CD14-positive monocyte (primary cell): ENCODE measurements around the gene LENG9. TPM values are rescaled to one million over a fixed set of nuclear protein-coding genes. Genes with fewer than 3 reads are reported as not detected.

Experiments used
- DNase-seq, 3 donors: peaks; one replicate each; pipeline ENCODE4 v3.0.0-alpha.2; 2011 to 2022
- H2AFZ ChIP-seq: 2 replicates; pipeline ENCODE4 v1.6.0; 2012; ENCODE audit warnings: mild to moderate bottlenecking, low read depth, low read length, inconsistent platforms; ENCODE audit not compliant: insufficient read depth, poor library complexity, severe bottlenecking
- H3K27ac ChIP-seq, 2 donors: 1 replicate in 1 of 2; 2 replicates in 1 of 2; pipeline ENCODE4 v1.5.1; 2012 to 2013; ENCODE audit warnings: low read length in 2 of 2, control low read depth in 1 of 2, inconsistent platforms in 1 of 2, low read depth in 1 of 2, mild to moderate bottlenecking in 1 of 2
- H3K27me3 ChIP-seq, 2 donors: one replicate each; pipeline versions ENCODE4 v1.6.0 to v1.6.1; 2011 to 2013; ENCODE audit warnings: low read length in 2 of 2; ENCODE audit not compliant: control insufficient read depth in 2 of 2, insufficient read depth in 2 of 2
- H3K36me3 ChIP-seq, 2 donors: replicated peaks in 1 of 2; 1 replicate in 1 of 2; 2 replicates in 1 of 2; pipeline versions ENCODE4 v1.5.1 to v1.6.1; 2012 to 2013; ENCODE audit warnings: low read length in 2 of 2, control low read depth in 1 of 2, inconsistent platforms in 1 of 2, mild to moderate bottlenecking in 1 of 2; ENCODE audit not compliant: insufficient read depth in 2 of 2, control insufficient read depth in 1 of 2
- H3K4me1 ChIP-seq, 2 donors: 1 replicate in 1 of 2; 2 replicates in 1 of 2; pipeline versions ENCODE4 v1.5.1 to v1.6.1; 2012 to 2013; ENCODE audit warnings: low read length in 2 of 2, control low read depth in 1 of 2, inconsistent platforms in 1 of 2, mild to moderate bottlenecking in 1 of 2, moderate library complexity in 1 of 2; ENCODE audit not compliant: insufficient read depth in 2 of 2, control insufficient read depth in 1 of 2
- H3K4me2 ChIP-seq: replicated peaks from 2 replicates; pipeline ENCODE3; 2012; ENCODE audit warnings: low read length, moderate library complexity, mild to moderate bottlenecking; ENCODE audit not compliant: poor library complexity, severe bottlenecking; ENCODE audit errors: extremely low read depth
- H3K4me3 ChIP-seq, 3 experiments: fragments of 200-600 bp in 1 of 3; sonication (generic) in 1 of 3; replicated peaks in 1 of 3; 1 replicate in 2 of 3; 2 replicates in 1 of 3; pipeline ENCODE4 v1.5.1; 2011 to 2013; ENCODE audit warnings: low read length in 3 of 3, mild to moderate bottlenecking in 3 of 3, control low read depth in 2 of 3, low read depth in 2 of 3, inconsistent platforms in 1 of 3, moderate library complexity in 1 of 3
- H3K79me2 ChIP-seq: 2 replicates; pipeline ENCODE4 v1.6.0; 2012; ENCODE audit warnings: mild to moderate bottlenecking, control low read depth, inconsistent platforms, low read length, moderate library complexity; ENCODE audit not compliant: insufficient read depth
- H3K9ac ChIP-seq: 2 replicates; pipeline ENCODE4 v1.6.0; 2017; ENCODE audit warnings: low read length, mild to moderate bottlenecking; ENCODE audit not compliant: insufficient read depth, poor library complexity, severe bottlenecking
- H3K9me3 ChIP-seq, 2 donors: replicated peaks in 1 of 2; 1 replicate in 1 of 2; 2 replicates in 1 of 2; pipeline versions ENCODE4 v1.5.1 to v1.6.1; 2012 to 2013; ENCODE audit warnings: low read length in 2 of 2, control low read depth in 1 of 2; ENCODE audit not compliant: control insufficient read depth in 1 of 2, insufficient read depth in 1 of 2
- H4K20me1 ChIP-seq: 2 replicates; pipeline ENCODE4 v1.6.0; 2012; ENCODE audit warnings: mild to moderate bottlenecking, low read length, control low read depth, moderate library complexity; ENCODE audit not compliant: insufficient read depth
- H3K27ac Mint-ChIP-seq, 7 donors: one replicate each; pipeline ENCODE4 v1.8.0; 2020; ENCODE audit warnings: mild to moderate bottlenecking in 7 of 7, mixed read lengths in 7 of 7, moderate library complexity in 6 of 7, inconsistent platforms in 2 of 7
- H3K27me3 Mint-ChIP-seq, 3 donors: one replicate each; pipeline ENCODE4 v1.8.0; 2021 to 2022; ENCODE audit warnings: low read depth in 3 of 3, mild to moderate bottlenecking in 3 of 3, mixed read lengths in 3 of 3, moderate library complexity in 3 of 3, inconsistent platforms in 1 of 3
- H3K36me3 Mint-ChIP-seq, 2 donors: one replicate each; pipeline ENCODE4 v1.8.0; 2020; ENCODE audit warnings: mixed read lengths in 2 of 2, inconsistent platforms in 1 of 2, mild to moderate bottlenecking in 1 of 2
- H3K4me1 Mint-ChIP-seq: one replicate; pipeline ENCODE4 v1.8.0; 2020; ENCODE audit warnings: mild to moderate bottlenecking, mixed read lengths
- H3K4me3 Mint-ChIP-seq, 2 donors: one replicate each; pipeline ENCODE4 v1.8.0; 2020; ENCODE audit warnings: mild to moderate bottlenecking in 2 of 2, mixed read lengths in 2 of 2, moderate library complexity in 1 of 2
- H3K9me3 Mint-ChIP-seq, 7 donors: one replicate each; pipeline ENCODE4 v1.8.0; 2020 to 2022; ENCODE audit warnings: mixed read lengths in 7 of 7, mild to moderate bottlenecking in 6 of 7, moderate library complexity in 6 of 7, inconsistent platforms in 2 of 7
- CTCF ChIP-seq: fragments of 200-600 bp; IDR thresholded peaks from one replicate; pipeline ENCODE4 v1.8.0; 2022; ENCODE audit warnings: antibody characterized with exemption, mild to moderate bottlenecking
- WGBS: methylation state at CpG from one replicate; pipeline ENCODE4 v1.1.5; 2013; ENCODE audit warnings: missing lambda C conversion rate; ENCODE audit not compliant: insufficient coverage; 5-methylcytosine and 5-hydroxymethylcytosine counted together
- intact Hi-C, 2 donors: fragments of 100-400 bp; cut with micrococcal nuclease; formaldehyde crosslinking; loops; one replicate each; pipeline versions ENCODE4 v1.15.0 to v1.15.1; 2023
- polyA plus RNA-seq, 3 donors: library from polyadenylated mRNA; depleted of rRNA in 1 of 3; unstranded in 2 of 3; stranded (reverse) in 1 of 3; fragments of 300-500 nt in 2 of 3; fragments of >200 nt in 1 of 3; fragmentation: Illumina TruSeq in 2 of 3; gene quantifications; 1 replicate in 2 of 3; 2 replicates in 1 of 3; pipeline ENCODE4 v1.2.3, GENCODE V29; 2012 to 2021

The LENG9 gene
- polyA plus RNA-seq, 3 donors: 0.15 to 2.0 TPM; not detected in 1

- Histone ChIP-seq H4K20me1 (peaks cover 99% of the 10 kb centered on the region), H3K79me2 (peaks cover 67% of the 10 kb centered on the region)
These were observed 5.6 kb downstream of the LENG9 start for GRCh38 chr19:54457773-54458647.

More at GRCh38 chr19:54457773-54458647, 5.6 kb downstream of the LENG9 start:
- Mint-ChIP-seq H3K4me3 (no peak overlapping the region), H3K4me1 (peaks cover 21% of the 10 kb centered on the region), H3K27me3 (peaks cover 0 to 3% (median 0%) of the 10 kb centered on the region in 3 donors), H3K36me3 (peaks cover 77 to 86% of the 10 kb centered on the region in 2 donors), H3K9me3 (peaks cover 0 to 2% (median 0%) of the 10 kb centered on the region in 7 donors), H3K27ac (peak overlapping the region in 3 of 7 donors; percentile 18 to 70 (median 26))
- H3K27ac ChIP-seq: no peak overlapping the region
- no peak for TF ChIP-seq CTCF
- H3K4me1 ChIP-seq: peaks cover 19 to 21% of the 10 kb centered on the region in 2 donors
- H3K4me3 ChIP-seq: no peak overlapping the region
- no peaks in the 10 kb centered on the region for H3K27me3 ChIP-seq
- H3K9ac ChIP-seq: no peak overlapping the region
- H3K4me2 ChIP-seq: no peak overlapping the region
- no peaks in the 10 kb centered on the region for H3K9me3 ChIP-seq
- DNase-seq: no peak
- intact Hi-C loops: no loop called here
- WGBS: 96% methylated on average over 42 of the region's 42 CpGs
- no peak overlapping the region for H2AFZ ChIP-seq
- H3K36me3 ChIP-seq: peaks cover 91 to 92% of the 10 kb centered on the region in 2 donors
